Measurements from ENCODE around the gene TAOK2.

DNA sequence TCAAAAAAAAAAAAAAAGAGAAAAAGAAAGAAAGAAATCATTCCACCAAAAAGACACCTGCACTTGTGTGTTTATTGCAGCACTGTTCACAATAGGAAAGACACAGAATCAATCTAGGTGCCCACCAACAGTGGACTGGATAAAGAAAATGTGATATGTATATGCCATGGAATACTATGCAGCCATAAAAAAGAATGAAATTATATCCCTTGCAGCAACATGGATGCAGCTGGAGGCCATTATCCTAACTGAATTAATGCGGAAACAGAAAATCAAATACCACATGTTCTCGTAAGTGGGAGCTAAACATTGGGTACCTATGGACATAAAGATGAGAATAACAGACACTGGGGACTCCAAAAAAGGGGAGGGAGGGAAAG is 43.6 kb downstream of the TAOK2 start:
- TF ChIP-seq, protein P1, sequence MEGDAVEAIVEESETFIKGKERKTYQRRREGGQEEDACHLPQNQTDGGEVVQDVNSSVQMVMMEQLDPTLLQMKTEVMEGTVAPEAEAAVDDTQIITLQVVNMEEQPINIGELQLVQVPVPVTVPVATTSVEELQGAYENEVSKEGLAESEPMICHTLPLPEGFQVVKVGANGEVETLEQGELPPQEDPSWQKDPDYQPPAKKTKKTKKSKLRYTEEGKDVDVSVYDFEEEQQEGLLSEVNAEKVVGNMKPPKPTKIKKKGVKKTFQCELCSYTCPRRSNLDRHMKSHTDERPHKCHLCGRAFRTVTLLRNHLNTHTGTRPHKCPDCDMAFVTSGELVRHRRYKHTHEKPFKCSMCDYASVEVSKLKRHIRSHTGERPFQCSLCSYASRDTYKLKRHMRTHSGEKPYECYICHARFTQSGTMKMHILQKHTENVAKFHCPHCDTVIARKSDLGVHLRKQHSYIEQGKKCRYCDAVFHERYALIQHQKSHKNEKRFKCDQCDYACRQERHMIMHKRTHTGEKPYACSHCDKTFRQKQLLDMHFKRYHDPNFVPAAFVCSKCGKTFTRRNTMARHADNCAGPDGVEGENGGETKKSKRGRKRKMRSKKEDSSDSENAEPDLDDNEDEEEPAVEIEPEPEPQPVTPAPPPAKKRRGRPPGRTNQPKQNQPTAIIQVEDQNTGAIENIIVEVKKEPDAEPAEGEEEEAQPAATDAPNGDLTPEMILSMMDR (IDR thresholded peaks at IDR 0.05; ENCODE audit: low read depth, low read length, poor library complexity, severe bottlenecking), result no peak
- TF ChIP-seq EZH2phosphoT487 (IDR thresholded peaks at IDR 0.05; ENCODE audit: borderline replicate concordance, low read length), result no peak

All from DOHH2 (cell line).